ENCODE data around the gene GBX1. TPM values are rescaled to one million over a fixed set of nuclear protein-coding genes. Genes with fewer than 3 reads are reported as not detected.

GBX1 gene
- total RNA-seq, 6 experiments from 2014 or later: not detected

DNA sequence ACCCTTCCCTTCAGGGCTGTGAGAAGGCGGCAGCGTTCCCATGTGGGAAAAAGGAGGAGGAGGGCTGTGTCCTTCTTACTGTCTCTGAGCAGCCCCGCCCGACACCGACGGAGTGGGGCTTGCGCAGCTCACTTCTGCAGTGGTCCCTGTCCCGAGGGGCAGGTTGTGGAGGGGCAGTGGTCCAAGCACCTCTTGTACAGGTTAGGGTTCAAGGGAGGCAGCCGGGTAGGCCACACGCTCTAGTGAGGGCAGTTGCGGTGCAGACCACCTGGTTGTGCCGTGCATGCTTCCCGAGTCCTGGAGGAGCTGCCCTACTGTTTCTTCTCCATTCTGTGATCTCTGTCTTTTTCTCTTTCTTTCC is 48.5 kb downstream of the GBX1 start:
- DNase-seq: no peak
- no peak overlapping the region for H3K27ac ChIP-seq
- TF ChIP-seq, protein P1, sequence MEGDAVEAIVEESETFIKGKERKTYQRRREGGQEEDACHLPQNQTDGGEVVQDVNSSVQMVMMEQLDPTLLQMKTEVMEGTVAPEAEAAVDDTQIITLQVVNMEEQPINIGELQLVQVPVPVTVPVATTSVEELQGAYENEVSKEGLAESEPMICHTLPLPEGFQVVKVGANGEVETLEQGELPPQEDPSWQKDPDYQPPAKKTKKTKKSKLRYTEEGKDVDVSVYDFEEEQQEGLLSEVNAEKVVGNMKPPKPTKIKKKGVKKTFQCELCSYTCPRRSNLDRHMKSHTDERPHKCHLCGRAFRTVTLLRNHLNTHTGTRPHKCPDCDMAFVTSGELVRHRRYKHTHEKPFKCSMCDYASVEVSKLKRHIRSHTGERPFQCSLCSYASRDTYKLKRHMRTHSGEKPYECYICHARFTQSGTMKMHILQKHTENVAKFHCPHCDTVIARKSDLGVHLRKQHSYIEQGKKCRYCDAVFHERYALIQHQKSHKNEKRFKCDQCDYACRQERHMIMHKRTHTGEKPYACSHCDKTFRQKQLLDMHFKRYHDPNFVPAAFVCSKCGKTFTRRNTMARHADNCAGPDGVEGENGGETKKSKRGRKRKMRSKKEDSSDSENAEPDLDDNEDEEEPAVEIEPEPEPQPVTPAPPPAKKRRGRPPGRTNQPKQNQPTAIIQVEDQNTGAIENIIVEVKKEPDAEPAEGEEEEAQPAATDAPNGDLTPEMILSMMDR (IDR thresholded peaks at IDR 0.05): no peak
- no peak for TF ChIP-seq POLR2A (IDR thresholded peaks at IDR 0.05)
- WGBS (ENCODE audit: insufficient coverage, low coverage, low lambda C conversion rate, missing lambda C conversion rate): 87% methylated on average over 10 of the region's 13 CpGs
- no peaks in the 10 kb centered on the region for H3K27me3 ChIP-seq
- H3K4me3 ChIP-seq: no peak overlapping the region
- no peaks in the 10 kb centered on the region for H3K4me1 ChIP-seq
- H3K36me3 ChIP-seq: peaks cover 0 to 31% (median 7%) of the 10 kb centered on the region in 4 donors
- no peak for ATAC-seq
- H3K9me3 ChIP-seq: no peaks in the 10 kb centered on the region
- intact Hi-C loops (cut with DNase I): no loop called here

DNA sequence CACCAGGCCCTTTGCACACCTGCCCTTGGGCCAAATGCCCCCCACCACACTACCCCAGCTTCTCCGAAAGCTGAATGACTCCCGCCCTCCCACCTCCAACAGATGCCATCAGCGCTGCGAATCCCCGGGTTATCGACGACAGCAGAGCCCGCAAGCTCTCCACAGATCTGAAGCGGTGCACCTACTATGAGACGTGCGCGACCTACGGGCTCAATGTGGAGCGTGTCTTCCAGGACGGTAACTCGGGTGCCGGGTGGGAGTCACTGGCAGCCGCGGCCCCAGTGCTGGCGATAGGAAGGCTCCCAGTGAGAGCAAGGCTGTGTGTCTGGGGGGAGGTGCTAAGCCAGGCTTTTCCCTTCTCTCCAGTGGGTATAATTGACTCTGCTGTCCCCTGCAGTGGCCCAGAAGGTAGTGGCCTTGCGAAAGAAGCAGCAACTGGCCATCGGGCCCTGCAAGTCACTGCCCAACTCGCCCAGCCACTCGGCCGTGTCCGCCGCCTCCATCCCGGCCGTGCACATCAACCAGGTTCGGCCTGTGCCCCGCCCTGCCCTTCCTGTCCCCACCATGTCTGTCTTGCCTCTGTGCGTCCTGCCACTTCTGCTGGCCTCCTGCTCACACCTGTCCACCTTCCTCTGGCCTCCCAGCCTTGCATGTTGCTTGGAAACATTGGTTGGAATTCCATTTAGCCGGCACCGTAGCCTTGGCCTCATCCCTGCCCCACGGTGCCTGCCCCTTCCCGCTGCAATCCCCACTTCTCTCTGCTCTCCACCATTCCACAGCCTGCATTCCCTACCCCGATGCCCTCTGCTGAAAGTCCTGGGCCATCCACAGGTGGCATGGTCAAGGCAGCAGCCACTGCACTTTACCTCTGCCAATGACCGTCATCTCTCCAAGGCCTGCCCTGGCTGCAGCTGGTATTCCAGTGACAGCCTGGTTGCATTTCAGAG is 49.1 kb downstream of the GBX1 start:
- H3K27me3 ChIP-seq: no peaks in the 10 kb centered on the region
- intact Hi-C loops (cut with DNase I): no loop called here
- H3K27ac ChIP-seq: no peak overlapping the region
- H3K4me3 ChIP-seq: no peak overlapping the region
- TF ChIP-seq, protein P1 (IDR thresholded peaks at IDR 0.05): no peak
- TF ChIP-seq POLR2A (IDR thresholded peaks at IDR 0.05): no peak
- no peak for DNase-seq
- WGBS (ENCODE audit: insufficient coverage, low coverage, low lambda C conversion rate, missing lambda C conversion rate): 89% methylated on average over 18 of the region's 38 CpGs
- H3K36me3 ChIP-seq: peaks cover 0 to 27% (median 7%) of the 10 kb centered on the region in 4 donors
- H3K9me3 ChIP-seq: no peaks in the 10 kb centered on the region
- H3K4me1 ChIP-seq: no peaks in the 10 kb centered on the region
- ATAC-seq: no peak

- no peaks in the 10 kb centered on the region for H3K4me1 ChIP-seq
- H3K4me3 ChIP-seq: no peak overlapping the region
- no CpG with 5 or more reads among the region's 12 CpGs for WGBS (ENCODE audit: insufficient coverage, low coverage, low lambda C conversion rate, missing lambda C conversion rate)
- no peak for DNase-seq
- no peaks in the 10 kb centered on the region for H3K27me3 ChIP-seq
- ATAC-seq: no peak
- intact Hi-C loops (cut with DNase I): no loop called here
- H3K27ac ChIP-seq: no peak overlapping the region
- H3K9me3 ChIP-seq: no peaks in the 10 kb centered on the region
- H3K36me3 ChIP-seq: peaks cover 0 to 27% (median 7%) of the 10 kb centered on the region in 4 donors
- no peak for TF ChIP-seq POLR2A (IDR thresholded peaks at IDR 0.05)
- TF ChIP-seq, protein P1 (IDR thresholded peaks at IDR 0.05): no peak
Observed at GRCh38 chr7:151117565-151117964, 49.9 kb downstream of the GBX1 start.

DNA sequence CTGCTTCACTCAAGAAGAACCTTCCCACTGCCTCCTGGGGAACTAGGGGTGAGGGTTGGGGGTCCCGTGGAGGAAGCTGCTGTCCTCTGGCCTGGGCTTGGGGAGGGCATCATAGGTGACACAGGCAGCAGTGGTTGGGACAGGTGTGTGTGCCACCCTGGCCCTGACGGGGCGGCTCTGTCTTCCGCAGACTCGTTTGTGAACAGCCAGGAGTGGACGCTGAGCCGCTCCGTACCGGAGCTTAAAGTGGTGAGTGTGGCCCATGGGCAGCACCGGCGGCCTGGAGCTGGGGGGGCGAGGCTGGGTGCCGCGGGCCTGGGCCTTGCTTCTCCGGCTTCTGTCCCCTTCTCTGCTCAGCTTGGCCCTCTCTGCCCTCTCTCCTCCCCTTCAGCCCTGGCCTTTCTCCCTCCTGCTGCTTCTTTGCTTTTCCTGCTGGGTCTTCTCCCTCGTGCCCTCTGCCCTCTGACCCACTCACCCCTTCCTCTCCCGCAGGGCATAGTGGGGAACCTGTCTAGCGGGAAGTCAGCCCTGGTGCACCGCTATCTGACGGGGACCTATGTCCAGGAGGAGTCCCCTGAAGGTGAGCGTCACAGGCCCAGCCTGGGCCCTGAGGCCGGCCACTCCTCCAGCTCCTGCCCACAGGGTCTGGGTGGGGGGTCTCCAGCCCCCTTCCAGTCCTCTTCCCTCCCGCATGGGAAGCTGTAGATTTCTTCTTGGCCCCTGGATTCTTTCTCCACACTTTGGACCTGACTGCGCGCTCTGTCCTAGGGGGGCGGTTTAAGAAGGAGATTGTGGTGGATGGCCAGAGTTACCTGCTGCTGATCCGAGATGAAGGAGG is 50.7 kb downstream of the GBX1 start:
- intact Hi-C loops (cut with DNase I): no loop called here
- ATAC-seq (no peak), DNase-seq (no peak)
- Histone ChIP-seq H3K27me3 (no peaks in the 10 kb centered on the region), H3K27ac (no peak overlapping the region), H3K9me3 (no peaks in the 10 kb centered on the region), H3K4me3 (no peak overlapping the region), H3K36me3 (peaks cover 0 to 27% (median 7%) of the 10 kb centered on the region in 4 donors), H3K4me1 (no peaks in the 10 kb centered on the region)
- TF ChIP-seq, protein P1 (IDR thresholded peaks at IDR 0.05): no peak
- TF ChIP-seq POLR2A (IDR thresholded peaks at IDR 0.05): no peak
- WGBS (ENCODE audit: insufficient coverage, low coverage, low lambda C conversion rate, missing lambda C conversion rate): 60% methylated on average over 3 of the region's 27 CpGs

All from right lobe of liver (tissue), 6 donors.